ENCODE results near the gene IGSF3. TPM values are rescaled to one million over a fixed set of nuclear protein-coding genes. Genes with fewer than 3 reads are reported as not detected.
"Not testable (repeated sequence)": the region's sequence is repeated elsewhere in the genome, so short reads cannot be mapped to it uniquely, and the experiment has no call there.

IGSF3 gene
- total and polyA plus RNA-seq, 7 experiments from 2014 or later, result 0.04 to 0.63 (median 0.16) TPM; not detected in 3

DNA sequence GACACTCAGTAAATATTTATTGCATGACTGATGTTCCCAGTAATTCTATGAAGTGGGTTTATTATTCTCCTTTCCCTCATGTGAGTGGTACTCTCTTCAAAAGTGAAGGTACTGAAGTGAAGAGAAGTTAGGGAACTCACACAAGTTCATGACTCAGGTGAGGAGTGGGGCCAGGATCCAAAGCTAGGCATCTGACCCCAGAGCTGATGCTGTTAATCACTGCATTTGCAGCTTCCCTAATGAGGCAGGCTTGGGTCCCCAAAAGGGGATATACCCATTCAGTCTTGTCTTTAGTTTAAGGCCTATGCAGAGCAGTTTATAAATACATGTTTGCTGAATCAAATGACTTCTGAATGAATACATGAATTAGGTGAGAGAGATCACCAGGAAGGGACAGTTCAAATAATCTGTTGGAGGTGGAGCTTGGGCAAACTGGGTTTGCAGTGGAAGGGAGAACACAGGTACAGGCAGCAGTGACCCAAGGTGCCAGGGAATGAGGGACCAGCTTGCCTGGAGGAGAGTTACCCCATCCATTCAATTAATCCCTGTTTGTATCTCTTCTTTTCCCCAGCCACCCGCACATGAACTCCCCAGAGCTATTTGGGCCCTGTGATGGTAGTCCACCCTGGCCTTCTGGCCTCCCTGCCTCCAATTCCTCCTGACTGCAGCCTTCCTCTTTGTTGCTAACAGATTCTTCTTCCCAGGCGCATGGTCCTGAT, 98.7 kb downstream of the IGSF3 start:
- intact Hi-C loops (cut with micrococcal nuclease), result loop anchor here in 1 of 2 donors (2.0 kb wide), 1 partner anchor 1038 kb away; the partner anchor contains the start of gene TENT5C

DNA sequence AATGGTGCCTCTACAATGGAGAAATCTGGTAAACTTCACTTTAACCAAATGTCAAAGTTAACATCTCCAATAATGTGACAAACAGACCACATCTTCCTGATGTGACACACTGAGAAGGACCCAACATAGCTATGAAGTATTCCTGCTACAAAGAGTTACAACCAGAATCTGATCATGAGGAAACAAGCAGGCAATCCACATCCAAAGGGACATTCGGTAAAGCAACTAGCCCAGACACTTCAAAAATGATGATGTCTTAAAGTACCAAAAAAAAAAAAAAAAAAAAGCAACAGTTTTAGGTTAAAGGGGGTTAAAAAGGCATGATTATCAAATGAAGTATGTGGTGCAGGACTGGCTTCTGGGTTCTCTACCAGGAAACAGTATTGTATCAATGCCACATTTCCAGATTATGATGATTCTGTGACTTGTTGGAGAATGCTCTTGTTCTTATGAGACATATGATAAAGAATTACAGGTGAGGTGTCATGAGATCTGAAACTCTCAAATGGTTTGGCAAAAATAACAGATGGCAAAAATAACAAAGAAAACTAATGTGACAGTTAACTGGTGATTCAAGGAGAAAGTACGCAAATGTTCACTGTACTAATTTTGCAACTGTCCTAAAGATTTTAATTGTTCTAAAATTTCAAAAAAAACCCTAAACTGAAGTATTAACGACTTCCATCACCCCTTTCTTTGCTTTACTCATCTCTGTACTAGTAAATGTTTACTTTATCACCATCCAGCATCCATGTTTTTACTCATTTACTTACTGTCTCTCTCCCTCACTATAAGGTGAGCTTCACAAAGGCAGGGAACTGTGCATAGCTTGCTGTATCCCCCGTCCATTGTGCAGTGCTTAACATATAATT, 99.5 kb downstream of the IGSF3 start:
- H3K36me3 ChIP-seq (ENCODE audit: control insufficient read depth in 2 of 3, insufficient read depth in 3 of 3, low read length in 3 of 3), result peaks cover 0 to 4% (median 0%) of the 10 kb centered on the region in 3 experiments
- CTCF ChIA-PET, result interaction anchor here (0.8 to 1.3 kb wide), 2 partner anchors 27 to 428 kb away, joined by 3 read pairs; no protein-coding TSS in a partner anchor
- H3K9me3 ChIP-seq (ENCODE audit: control insufficient read depth in 2 of 3, low read length in 3 of 3), result no peaks in the 10 kb centered on the region
- Mint-ChIP-seq H3K27me3 (no peaks in the 10 kb centered on the region), H3K4me1 (peaks cover 12 to 63% (median 31%) of the 10 kb centered on the region in 7 donors), H3K9me3 (peaks cover 0 to 14% (median 4%) of the 10 kb centered on the region in 11 donors), H3K4me3 (peak overlapping the region in 2 of 10 donors; percentile 40 to 97), H3K36me3 (peaks cover 0 to 49% (median 5%) of the 10 kb centered on the region in 5 donors), H3K27ac (peak overlapping the region in 1 of 9 donors; percentile 66)
- intact Hi-C loops (cut with micrococcal nuclease), result loop anchor here in 1 of 2 donors (2.0 kb wide), 1 partner anchor 1039 kb away; the partner anchor contains the start of gene TENT5C
- DNase-seq (no peak), ATAC-seq (no peak)
- H3K27me3 ChIP-seq (ENCODE audit: control insufficient read depth in 2 of 2, insufficient read depth in 2 of 2, low read length in 2 of 2), result no peaks in the 10 kb centered on the region
- no peak overlapping the region for H3K27ac ChIP-seq (ENCODE audit: low read depth, low read length)
- POLR2A ChIA-PET, result no interaction called here
- H3K4me3 ChIP-seq (ENCODE audit: low read length), result no peak overlapping the region
- peaks cover 10 to 30% of the 10 kb centered on the region in 2 donors for H3K4me1 ChIP-seq (ENCODE audit: control insufficient read depth in 2 of 2, insufficient read depth in 2 of 2, low read length in 2 of 2)

More for the DNA sequence above, 98.7 kb downstream of the IGSF3 start:
- peaks cover 10 to 30% of the 10 kb centered on the region in 2 donors for H3K4me1 ChIP-seq (ENCODE audit: control insufficient read depth in 2 of 2, insufficient read depth in 2 of 2, low read length in 2 of 2)
- H3K4me3 Mint-ChIP-seq, result peak overlapping the region; percentile 0 to 97 (median 90)
- ChIA-PET POLR2A (no interaction called here), CTCF (interaction anchor here (0.8 to 1.3 kb wide), 4 partner anchors 12 to 429 kb away, joined by 3 read pairs; no protein-coding TSS in a partner anchor)
- peaks cover 0 to 42% (median 5%) of the 10 kb centered on the region in 5 donors for H3K36me3 Mint-ChIP-seq
- no peak overlapping the region for H3K4me3 ChIP-seq (ENCODE audit: low read length)
- peak overlapping the region in 4 of 9 donors; percentile 26 to 66 (median 52) for H3K27ac Mint-ChIP-seq
- peaks cover 12 to 62% (median 31%) of the 10 kb centered on the region in 7 donors for H3K4me1 Mint-ChIP-seq
- peaks cover 0 to 10% (median 4%) of the 10 kb centered on the region in 11 donors for H3K9me3 Mint-ChIP-seq
- peaks cover 0 to 4% (median 0%) of the 10 kb centered on the region in 3 experiments for H3K36me3 ChIP-seq (ENCODE audit: control insufficient read depth in 2 of 3, insufficient read depth in 3 of 3, low read length in 3 of 3)
- H3K27ac ChIP-seq (ENCODE audit: low read depth, low read length), result no peak overlapping the region
- no peaks in the 10 kb centered on the region for H3K9me3 ChIP-seq (ENCODE audit: control insufficient read depth in 2 of 3, low read length in 3 of 3)
- ATAC-seq (no peak), DNase-seq (no peak)
- H3K27me3 Mint-ChIP-seq, result no peaks in the 10 kb centered on the region
- no peaks in the 10 kb centered on the region for H3K27me3 ChIP-seq (ENCODE audit: control insufficient read depth in 2 of 2, insufficient read depth in 2 of 2, low read length in 2 of 2)

DNA sequence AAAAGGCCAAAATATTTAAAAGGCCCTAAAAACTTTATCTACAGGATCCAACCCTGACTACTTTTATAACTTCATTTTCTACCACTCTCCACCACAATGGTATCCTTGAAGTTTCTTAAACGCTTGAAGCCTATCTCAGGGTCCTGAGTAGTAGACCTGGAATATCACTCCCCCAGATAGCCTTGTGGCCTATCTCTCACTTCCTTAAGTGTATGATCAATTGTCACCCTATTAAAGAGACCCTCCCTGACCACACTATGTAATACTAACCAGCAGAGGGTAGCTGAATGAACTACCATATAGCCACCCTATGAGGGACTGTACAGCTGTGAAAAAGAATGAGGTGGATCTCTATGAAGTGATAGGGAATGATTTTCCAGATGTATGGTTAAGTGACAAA, 102.3 kb downstream of the IGSF3 start:
- no peaks in the 10 kb centered on the region for H3K27me3 ChIP-seq (ENCODE audit: control insufficient read depth in 2 of 2, insufficient read depth in 2 of 2, low read length in 2 of 2)
- no peaks in the 10 kb centered on the region for H3K9me3 ChIP-seq (ENCODE audit: control insufficient read depth in 2 of 3, low read length in 3 of 3)
- H3K4me1 ChIP-seq (ENCODE audit: control insufficient read depth in 2 of 2, insufficient read depth in 2 of 2, low read length in 2 of 2), result peaks cover 4 to 36% of the 10 kb centered on the region in 2 donors
- no peaks in the 10 kb centered on the region for H3K27me3 Mint-ChIP-seq
- no peak overlapping the region for H3K4me3 Mint-ChIP-seq
- no peaks in the 10 kb centered on the region for H3K36me3 ChIP-seq (ENCODE audit: control insufficient read depth in 2 of 3, insufficient read depth in 3 of 3, low read length in 3 of 3)
- H3K27ac ChIP-seq (ENCODE audit: low read depth, low read length), result no peak overlapping the region
- H3K9me3 Mint-ChIP-seq, result peaks cover 0 to 20% (median 4%) of the 10 kb centered on the region in 11 donors
- ATAC-seq (no peak), DNase-seq (no peak)
- peaks cover 6 to 76% (median 25%) of the 10 kb centered on the region in 7 donors for H3K4me1 Mint-ChIP-seq
- CTCF ChIA-PET, result no interaction called here
- intact Hi-C loops (cut with micrococcal nuclease), result no loop called here
- H3K36me3 Mint-ChIP-seq, result peaks cover 0 to 63% (median 9%) of the 10 kb centered on the region in 5 donors
- H3K27ac Mint-ChIP-seq, result no peak overlapping the region
- POLR2A ChIA-PET, result no interaction called here
- no peak overlapping the region for H3K4me3 ChIP-seq (ENCODE audit: low read length)

DNA sequence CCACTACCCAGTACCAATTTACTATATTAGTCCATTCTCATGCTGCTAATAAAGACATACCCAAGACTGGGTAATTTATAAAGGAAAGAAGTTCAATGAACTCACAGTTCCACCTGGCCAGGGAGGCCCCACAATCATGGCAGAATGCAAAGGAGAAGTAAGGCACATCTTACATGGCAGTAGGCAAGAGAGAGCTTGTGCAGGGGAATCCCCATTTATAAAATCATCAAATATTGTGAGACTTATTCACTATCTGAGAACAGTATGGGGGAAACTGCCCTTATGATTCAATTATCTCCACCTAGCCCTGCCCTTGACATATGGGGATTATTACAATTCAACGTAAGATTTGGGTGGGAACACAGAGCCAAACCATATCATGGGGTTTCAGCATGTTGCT, 103.1 kb downstream of the IGSF3 start:
- Histone ChIP-seq H3K4me1 (ENCODE audit: control insufficient read depth in 2 of 2, insufficient read depth in 2 of 2, low read length in 2 of 2) (peaks cover 0 to 32% of the 10 kb centered on the region in 2 donors), H3K36me3 (ENCODE audit: control insufficient read depth in 2 of 3, insufficient read depth in 3 of 3, low read length in 3 of 3) (no peaks in the 10 kb centered on the region), H3K4me3 (ENCODE audit: low read length) (no peak overlapping the region), H3K27ac (ENCODE audit: low read depth, low read length) (no peak overlapping the region), H3K9me3 (ENCODE audit: control insufficient read depth in 2 of 3, low read length in 3 of 3) (no peaks in the 10 kb centered on the region), H3K27me3 (ENCODE audit: control insufficient read depth in 2 of 2, insufficient read depth in 2 of 2, low read length in 2 of 2) (no peaks in the 10 kb centered on the region)
- H3K4me3 Mint-ChIP-seq, result no peak overlapping the region
- peaks cover 0 to 74% (median 23%) of the 10 kb centered on the region in 7 donors for H3K4me1 Mint-ChIP-seq
- no peak overlapping the region for H3K27ac Mint-ChIP-seq
- peaks cover 0 to 20% (median 4%) of the 10 kb centered on the region in 11 donors for H3K9me3 Mint-ChIP-seq
- POLR2A ChIA-PET, result no interaction called here
- H3K36me3 Mint-ChIP-seq, result peaks cover 0 to 59% (median 9%) of the 10 kb centered on the region in 5 donors
- H3K27me3 Mint-ChIP-seq, result no peaks in the 10 kb centered on the region
- ATAC-seq, result no peak
- intact Hi-C loops (cut with micrococcal nuclease), result no loop called here
- no peak for DNase-seq
- CTCF ChIA-PET, result no interaction called here

DNA sequence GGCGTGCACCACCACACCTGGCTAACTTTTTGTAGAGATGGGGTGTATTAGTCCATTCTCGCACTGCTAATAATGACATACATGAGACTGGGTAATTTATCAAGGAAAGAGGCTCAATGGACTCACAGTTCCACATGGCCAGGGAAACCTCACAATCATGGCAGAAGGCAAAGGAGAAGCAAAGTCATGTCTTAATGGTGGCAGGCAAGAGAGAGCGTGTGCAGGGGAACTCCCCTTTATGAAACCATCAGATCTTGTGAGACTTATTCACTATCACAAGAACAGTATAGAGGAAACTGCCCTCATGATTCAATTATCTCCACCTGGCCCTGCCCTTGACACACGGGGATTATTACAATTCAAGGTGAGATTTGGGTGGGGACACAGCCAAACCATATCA, 105.1 kb downstream of the IGSF3 start:
- H3K27me3 Mint-ChIP-seq; H3K27me3 ChIP-seq (ENCODE audit: control insufficient read depth in 2 of 2, insufficient read depth in 2 of 2, low read length in 2 of 2); CTCF ChIA-PET; POLR2A ChIA-PET; H3K9me3 ChIP-seq (ENCODE audit: control insufficient read depth in 2 of 3, low read length in 3 of 3); H3K27ac ChIP-seq (ENCODE audit: low read depth, low read length); H3K4me3 ChIP-seq (ENCODE audit: low read length); DNase-seq; H3K27ac Mint-ChIP-seq; H3K36me3 ChIP-seq (ENCODE audit: control insufficient read depth in 2 of 3, insufficient read depth in 3 of 3, low read length in 3 of 3); intact Hi-C loops (cut with micrococcal nuclease): not testable (repeated sequence)
- peaks cover 0 to 15% of the 10 kb centered on the region in 2 donors for H3K4me1 ChIP-seq (ENCODE audit: control insufficient read depth in 2 of 2, insufficient read depth in 2 of 2, low read length in 2 of 2)
- Mint-ChIP-seq H3K9me3 (peaks cover 0 to 20% (median 4%) of the 10 kb centered on the region in 11 donors), H3K4me3 (peak overlapping the region in 1 of 10 donors; percentile 4), H3K36me3 (peaks cover 0 to 52% (median 9%) of the 10 kb centered on the region in 5 donors), H3K4me1 (peaks cover 0 to 72% (median 4%) of the 10 kb centered on the region in 7 donors)
- peak; percentile 24 for ATAC-seq

DNA sequence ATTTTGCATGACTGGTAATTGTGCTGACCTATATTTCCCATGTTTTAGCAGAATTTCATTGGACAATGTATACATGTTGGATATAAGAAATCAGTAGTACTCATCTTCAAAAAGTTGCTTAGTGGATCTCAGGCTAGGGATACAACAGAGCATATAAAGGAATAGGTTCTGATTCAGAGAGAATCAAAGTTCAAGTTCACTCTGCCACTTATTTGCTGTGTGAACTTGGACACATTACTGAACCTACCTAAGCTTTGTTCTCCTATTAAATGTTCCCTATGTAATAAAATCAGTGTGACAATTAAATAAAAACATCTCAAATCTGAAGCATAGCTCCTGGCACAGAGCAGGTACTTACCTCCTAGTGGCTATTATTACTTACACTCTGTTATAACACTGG, 106.0 kb downstream of the IGSF3 start:
- no peaks in the 10 kb centered on the region for H3K27me3 ChIP-seq (ENCODE audit: control insufficient read depth in 2 of 2, insufficient read depth in 2 of 2, low read length in 2 of 2)
- Mint-ChIP-seq H3K4me1 (peaks cover 0 to 76% (median 5%) of the 10 kb centered on the region in 7 donors), H3K27ac (no peak overlapping the region), H3K9me3 (peaks cover 0 to 20% (median 4%) of the 10 kb centered on the region in 11 donors), H3K27me3 (no peaks in the 10 kb centered on the region), H3K36me3 (peaks cover 0 to 49% (median 9%) of the 10 kb centered on the region in 5 donors), H3K4me3 (no peak overlapping the region)
- POLR2A ChIA-PET, result no interaction called here
- H3K4me1 ChIP-seq (ENCODE audit: control insufficient read depth in 2 of 2, insufficient read depth in 2 of 2, low read length in 2 of 2), result peaks cover 0 to 21% of the 10 kb centered on the region in 2 donors
- no peak overlapping the region for H3K27ac ChIP-seq (ENCODE audit: low read depth, low read length)
- no peak overlapping the region for H3K4me3 ChIP-seq (ENCODE audit: low read length)
- CTCF ChIA-PET, result no interaction called here
- intact Hi-C loops (cut with micrococcal nuclease), result no loop called here
- H3K36me3 ChIP-seq (ENCODE audit: control insufficient read depth in 2 of 3, insufficient read depth in 3 of 3, low read length in 3 of 3), result no peaks in the 10 kb centered on the region
- no peaks in the 10 kb centered on the region for H3K9me3 ChIP-seq (ENCODE audit: control insufficient read depth in 2 of 3, low read length in 3 of 3)
- ATAC-seq, result no peak
- DNase-seq, result no peak
